Upper lobe of left lung (tissue), 4 donors: ENCODE data around the gene KLHL29.

Source experiments
- POLR2A ChIP-seq, 4 donors: fragments of 450-650 bp; IDR thresholded peaks; one replicate each; pipeline ENCODE4 v1.5.1; 2016 to 2017; ENCODE audit warnings: antibody characterized with exemption in 4 of 4, mild to moderate bottlenecking in 2 of 4
- TF ChIP-seq, protein P1 (sequence below), 6 experiments: fragments of 450-650 bp in 4 of 6; fragments of 200-600 bp in 2 of 6; sonication (generic) in 2 of 6; IDR thresholded peaks; one replicate each; pipeline ENCODE4 v1.5.1; 2016 to 2019; ENCODE audit warnings: antibody characterized with exemption in 6 of 6

DNA sequence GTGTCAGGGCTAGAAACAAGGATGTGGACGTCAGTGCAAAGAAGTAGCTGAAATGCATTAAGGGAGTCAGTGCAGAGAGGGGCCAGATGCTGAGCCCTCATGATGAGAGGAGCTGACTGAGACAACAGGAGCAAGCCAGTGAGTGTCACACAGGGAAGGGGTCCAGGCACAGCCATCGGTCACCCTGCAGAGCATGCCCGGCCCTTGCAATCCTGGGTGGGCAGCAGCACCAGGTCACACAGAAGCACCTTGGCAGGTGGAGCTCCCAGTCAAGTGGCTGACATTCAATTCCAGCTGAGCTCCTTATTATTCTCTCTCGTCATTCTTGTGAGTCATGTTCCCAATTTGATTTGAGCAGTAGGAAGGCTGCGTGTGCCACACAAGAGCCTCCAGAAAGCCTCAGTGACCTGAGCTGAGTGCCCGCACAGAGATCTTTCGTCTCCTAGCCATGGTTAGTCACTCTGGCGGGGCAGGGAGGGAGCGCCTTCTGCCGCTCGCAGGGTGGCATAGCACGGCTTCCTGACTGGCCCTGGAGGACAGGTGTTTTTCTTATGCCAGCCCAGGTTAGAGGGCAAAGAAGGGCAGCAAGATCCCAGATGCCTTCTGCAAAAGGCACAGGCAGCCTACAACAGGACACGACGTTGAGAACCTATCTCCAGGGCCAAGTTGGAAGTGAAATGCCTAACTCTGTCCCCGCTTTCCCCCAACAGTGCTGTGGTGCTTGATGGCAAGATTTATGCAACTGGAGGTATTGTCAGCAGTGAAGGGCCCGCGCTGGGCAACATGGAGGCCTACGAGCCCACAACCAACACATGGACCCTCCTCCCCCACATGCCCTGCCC, 321.0 kb downstream of the KLHL29 start:
- TF ChIP-seq, protein P1, sequence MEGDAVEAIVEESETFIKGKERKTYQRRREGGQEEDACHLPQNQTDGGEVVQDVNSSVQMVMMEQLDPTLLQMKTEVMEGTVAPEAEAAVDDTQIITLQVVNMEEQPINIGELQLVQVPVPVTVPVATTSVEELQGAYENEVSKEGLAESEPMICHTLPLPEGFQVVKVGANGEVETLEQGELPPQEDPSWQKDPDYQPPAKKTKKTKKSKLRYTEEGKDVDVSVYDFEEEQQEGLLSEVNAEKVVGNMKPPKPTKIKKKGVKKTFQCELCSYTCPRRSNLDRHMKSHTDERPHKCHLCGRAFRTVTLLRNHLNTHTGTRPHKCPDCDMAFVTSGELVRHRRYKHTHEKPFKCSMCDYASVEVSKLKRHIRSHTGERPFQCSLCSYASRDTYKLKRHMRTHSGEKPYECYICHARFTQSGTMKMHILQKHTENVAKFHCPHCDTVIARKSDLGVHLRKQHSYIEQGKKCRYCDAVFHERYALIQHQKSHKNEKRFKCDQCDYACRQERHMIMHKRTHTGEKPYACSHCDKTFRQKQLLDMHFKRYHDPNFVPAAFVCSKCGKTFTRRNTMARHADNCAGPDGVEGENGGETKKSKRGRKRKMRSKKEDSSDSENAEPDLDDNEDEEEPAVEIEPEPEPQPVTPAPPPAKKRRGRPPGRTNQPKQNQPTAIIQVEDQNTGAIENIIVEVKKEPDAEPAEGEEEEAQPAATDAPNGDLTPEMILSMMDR (IDR thresholded peaks at IDR 0.05) = no peak
- no peak for TF ChIP-seq POLR2A (IDR thresholded peaks at IDR 0.05)
